HG02623 (cell line): Measurements from ENCODE around the gene CRIP3.
A peak's percentile ranks its signal among the peaks of the same experiment; 100 is the strongest.
"Not testable (repeated sequence)": the region's sequence is repeated elsewhere in the genome, so short reads cannot be mapped to it uniquely, and the experiment has no call there.

ENCODE experiments used
- ATAC-seq: cut with Tn5 transposase; IDR thresholded peaks from one replicate; pipeline ENCODE4 v1.9.1; 2021; ENCODE audit warnings: moderate library complexity; ENCODE audit not compliant: unreplicated experiment

The CRIP3 gene

GRCh38 chr6:43308101-43308989 lies at the start of gene CRIP3:
TSS of gene CRIP3 (minus strand) at chr6:43308826. CDS start at chr6:43308792, 34 bp downstream.
- ATAC-seq, result no peak

DNA sequence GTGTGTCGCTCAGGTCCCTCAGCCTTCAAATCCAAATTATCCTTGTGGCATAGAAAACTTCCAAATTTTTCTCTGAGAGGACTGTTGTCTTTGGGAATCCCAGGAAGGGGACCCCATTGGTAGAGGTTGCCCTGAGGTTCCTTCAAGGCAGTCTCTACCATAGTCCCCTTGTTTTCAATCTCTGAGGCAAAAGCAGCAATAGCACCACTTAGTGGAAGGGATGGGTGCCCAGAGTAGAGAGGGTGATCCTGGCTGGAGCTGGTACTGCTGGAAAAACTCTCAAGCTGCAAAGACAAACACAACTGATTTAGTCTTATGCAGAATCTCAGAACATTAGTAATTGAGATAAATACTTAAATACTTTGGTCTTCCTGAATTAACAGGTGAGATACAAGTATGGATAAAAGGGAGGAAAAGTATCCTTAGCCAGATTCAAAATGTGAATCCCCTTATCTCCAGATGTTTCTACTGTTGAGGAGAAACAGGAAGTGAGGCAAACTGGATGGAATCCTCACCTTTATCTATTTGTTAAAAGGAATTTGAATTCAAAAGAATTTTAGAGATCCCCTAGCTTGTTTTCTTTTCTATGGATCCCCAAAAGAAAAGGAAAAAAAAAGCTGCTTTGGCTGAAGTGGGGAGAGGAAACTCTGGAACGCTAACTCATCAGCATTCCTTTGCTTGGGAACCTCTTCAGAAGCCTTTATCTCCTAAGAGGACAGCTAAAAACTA lies 47.4 kb upstream of the CRIP3 start:
- ATAC-seq, result no peak

GRCh38 chr6:43351951-43352350 lies 43.3 kb upstream of the CRIP3 start:
- ATAC-seq, result not testable (repeated sequence)

GRCh38 chr6:43347444-43347843 lies 38.8 kb upstream of the CRIP3 start:
- no peak for ATAC-seq

DNA sequence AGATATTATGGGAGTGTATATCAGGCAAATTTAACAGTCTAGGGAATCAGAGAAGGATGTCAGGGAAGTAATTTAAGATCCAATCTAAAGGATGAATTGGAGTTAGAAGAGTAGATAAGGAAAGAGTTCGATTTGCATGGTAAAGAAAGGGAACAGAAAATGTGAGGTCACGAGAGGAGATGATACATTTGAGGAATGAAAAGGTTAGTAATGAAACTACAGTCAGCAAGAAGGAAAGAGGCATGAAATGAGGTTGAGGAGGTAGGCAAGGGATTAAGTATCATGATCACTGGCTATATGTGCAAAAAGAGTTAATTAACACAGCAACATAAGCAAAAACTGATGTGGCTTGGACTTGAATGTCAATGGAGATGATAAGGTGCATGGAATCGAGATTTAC lies 38.4 kb upstream of the CRIP3 start:
- no peak for ATAC-seq

DNA sequence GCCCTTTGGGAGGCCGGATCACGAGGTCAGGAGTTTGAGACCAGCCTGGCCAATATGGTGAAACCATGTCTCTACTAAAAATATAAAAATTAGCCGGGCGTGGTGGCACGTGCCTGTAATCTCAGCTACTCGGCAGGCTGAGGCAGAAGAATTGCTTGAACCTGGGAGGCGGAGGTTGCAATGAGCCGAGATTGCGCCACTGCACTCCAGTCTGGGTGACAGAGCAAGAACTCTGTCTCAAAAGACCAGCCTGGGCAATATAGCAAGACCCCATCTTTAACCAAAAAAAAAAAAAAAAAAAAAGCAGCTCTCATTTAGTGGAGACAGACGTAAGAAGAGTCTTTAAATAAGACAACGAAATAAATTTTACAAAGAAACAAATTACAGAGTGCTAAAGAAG lies 37.6 kb upstream of the CRIP3 start:
- ATAC-seq, result not testable (repeated sequence)

- peak; percentile 63 for ATAC-seq
Measured at GRCh38 chr6:43339168-43339567, 30.5 kb upstream of the CRIP3 start.

GRCh38 chr6:43338243-43338642 lies 29.6 kb upstream of the CRIP3 start:
- ATAC-seq, result peak; percentile 47

GRCh38 chr6:43336382-43336781 lies 27.8 kb upstream of the CRIP3 start:
- ATAC-seq, result no peak

DNA sequence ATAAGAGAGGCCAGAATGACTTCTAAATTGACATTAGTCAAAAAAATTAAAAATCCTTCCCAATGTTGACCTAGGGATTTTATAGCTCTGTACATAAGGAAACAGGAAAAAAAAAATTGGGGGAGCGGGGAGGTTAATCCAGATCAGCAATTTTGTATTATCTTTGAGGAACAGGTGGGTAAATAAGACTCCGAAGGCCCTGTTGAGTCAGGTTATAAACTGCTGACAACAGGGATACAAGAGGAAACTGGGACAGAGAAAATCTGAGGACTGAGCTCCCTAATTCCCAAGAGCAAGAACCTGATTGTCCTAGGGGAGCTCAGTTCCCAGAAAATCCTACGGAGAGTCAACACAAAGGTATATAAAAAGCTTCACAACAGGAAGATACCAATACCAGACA lies 26.8 kb upstream of the CRIP3 start:
- no peak for ATAC-seq

DNA sequence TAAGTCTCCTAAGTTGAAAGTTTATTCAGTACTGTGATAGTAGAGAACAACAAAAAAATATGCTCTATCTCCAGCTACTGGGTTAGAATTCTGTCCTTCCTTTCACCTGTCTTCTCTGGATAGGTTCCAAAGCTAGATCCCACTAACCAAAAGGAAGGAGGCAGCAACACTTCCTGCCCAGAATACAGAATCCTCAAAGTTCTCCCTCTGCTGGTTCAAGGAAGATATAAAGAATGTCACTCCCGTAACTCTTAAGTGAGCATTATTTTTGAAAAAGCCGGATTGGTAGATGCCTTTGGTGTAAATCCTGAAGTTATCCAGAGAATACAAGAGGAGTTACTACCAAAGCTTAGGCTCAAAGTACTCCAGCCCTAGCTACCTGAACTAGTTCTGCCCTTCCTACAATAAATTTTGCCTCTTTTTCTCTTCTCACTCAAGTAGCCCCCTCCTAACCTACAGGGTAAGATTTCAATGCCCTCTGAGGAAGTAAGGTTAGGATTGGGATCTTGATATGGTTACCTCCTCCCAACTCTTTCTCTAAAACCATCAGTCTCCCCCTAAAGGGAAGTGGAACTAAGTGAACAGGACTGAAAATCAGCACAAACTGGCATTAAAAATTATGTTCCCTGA lies 26.0 kb upstream of the CRIP3 start:
- ATAC-seq, result no peak

GRCh38 chr6:43331891-43332290 lies 23.3 kb upstream of the CRIP3 start:
- no peak for ATAC-seq

DNA sequence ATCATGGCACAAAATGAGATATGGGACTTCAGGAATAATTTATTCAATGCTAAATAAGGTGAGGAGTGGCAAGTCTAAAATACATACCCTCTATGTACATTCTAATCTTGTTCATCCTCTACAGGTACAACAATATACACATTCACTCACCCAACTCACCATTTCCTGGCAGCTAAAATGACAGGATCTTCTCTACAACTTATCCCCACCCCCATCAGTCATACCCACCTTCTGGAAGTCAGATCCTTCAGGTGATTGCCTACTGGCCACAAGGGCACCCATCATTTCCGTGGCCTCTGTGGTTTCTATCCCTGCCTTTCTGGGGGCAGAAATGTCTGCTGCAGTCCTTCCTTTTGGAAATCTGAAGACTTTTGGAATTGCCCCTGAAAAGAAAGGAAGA lies 22.8 kb upstream of the CRIP3 start:
- ATAC-seq, result no peak

DNA sequence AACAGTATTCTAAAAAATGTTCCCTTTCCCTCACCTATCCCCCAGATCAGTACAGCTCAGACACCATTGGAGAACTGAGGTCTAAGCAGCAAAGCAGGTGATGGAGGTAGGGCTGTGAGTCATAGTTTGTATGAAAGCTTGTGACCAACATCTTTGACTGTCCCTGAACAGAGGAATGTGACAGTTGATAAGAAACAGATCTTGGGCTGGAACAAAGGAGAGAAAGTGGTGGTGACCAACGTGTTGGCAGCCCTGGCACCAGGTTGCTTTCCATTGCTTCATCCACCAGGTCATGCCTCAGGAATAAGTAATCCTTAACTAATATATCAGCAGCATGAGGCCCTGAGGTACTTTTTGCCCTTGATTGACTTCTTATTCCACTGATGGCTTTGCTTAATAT lies 19.9 kb upstream of the CRIP3 start:
- ATAC-seq, result no peak

GRCh38 chr6:43325876-43326275 lies 17.2 kb upstream of the CRIP3 start:
- ATAC-seq, result no peak

GRCh38 chr6:43318011-43318410 lies 9.4 kb upstream of the CRIP3 start:
- no peak for ATAC-seq

DNA sequence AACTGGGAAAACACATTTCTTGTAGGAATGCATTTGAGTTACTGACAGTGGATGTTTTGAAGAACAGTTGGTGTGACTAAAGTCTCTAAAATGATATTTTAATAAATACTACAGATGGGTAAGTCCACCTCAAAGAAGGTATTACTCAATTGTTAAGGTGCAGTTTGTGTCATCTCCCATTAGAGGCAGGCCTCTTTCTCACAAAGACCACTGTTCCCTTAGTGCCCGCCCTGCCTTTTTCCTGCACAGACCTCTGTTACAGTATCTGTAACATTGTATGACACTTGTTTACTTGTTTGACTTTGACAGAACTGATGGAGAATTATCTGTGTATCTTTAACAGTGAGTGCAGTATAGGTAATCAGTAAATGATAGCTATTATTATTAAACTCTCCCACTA lies 5.2 kb upstream of the CRIP3 start:
- ATAC-seq, result no peak

- no peak for ATAC-seq
Measured at GRCh38 chr6:43311666-43312065, 3.0 kb upstream of the CRIP3 start.

- no peak for ATAC-seq
Measured at GRCh38 chr6:43310624-43311023, 2.0 kb upstream of the CRIP3 start.

DNA sequence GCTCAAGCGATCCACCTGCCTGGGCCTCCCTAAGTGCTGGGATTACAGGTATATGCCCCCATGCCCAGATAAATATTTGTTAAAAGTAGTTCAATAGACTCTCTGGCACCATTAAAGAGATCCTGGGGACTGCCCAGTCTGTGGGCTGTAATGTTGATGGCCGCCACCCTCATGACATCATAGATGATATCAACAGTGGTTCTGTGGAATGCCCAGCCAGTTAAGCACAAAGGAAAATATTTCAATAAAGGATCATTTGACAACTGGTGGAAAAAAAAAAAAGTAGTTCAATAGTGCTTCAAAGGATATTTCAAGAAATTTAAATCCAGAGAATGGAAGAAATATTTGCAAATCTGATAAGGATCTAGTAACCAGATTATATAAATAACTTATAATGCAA lies 1.5 kb upstream of the CRIP3 start:
- ATAC-seq, result no peak

DNA sequence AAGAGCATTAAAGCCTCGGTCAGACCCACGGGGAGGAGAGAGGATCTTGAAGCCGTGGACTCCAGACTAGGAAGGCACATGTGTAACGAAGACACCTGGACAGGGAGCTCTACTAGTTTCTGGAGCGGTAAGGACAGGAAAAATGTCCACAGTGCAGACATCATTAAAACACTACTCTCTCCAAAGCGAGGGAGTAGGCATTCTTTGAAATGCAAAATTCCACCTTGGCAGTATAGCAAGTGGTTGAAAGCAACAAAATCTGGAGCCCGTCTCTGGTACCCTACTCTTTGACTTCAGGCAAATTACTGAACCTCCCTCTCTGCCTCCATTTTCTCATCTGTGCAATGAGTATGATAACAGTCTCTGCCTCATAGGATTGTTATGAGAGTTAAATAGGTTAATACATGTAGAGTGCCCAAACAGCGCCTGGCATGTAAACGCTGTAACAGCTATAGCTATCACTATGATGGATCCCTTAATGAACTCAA lies 408 bp upstream of the CRIP3 start:
- ATAC-seq, result no peak
